HepG2 (cell line): ENCODE data around the gene PTBP2. TPM values are rescaled to one million over a fixed set of nuclear protein-coding genes. Genes with fewer than 3 reads are reported as not detected.

Source experiments
- ATAC-seq: fragments of 200-7000 bp; cut with Tn5 transposase; 3 replicates; pipeline ENCODE4 v1.9.1; 2020; ENCODE audit warnings: mild to moderate bottlenecking, moderate library complexity
- BruUV-seq: library from RNA; stranded (reverse); fragments of 400-500 nt; replicated peaks from 2 replicates; lab custom pipeline; 2021; lab: Mats Ljungman, UMichigan
- CTCF ChIA-PET: fragments of 300-600 bp; formaldehyde crosslinking; extraction: SDS; loops from one replicate; lab custom pipeline; 2021; ENCODE audit warnings: low total read pairs, inconsistent platforms, low intra/inter-chr PET ratio; lab: Yijun Ruan, JAX
- POLR2A ChIA-PET: fragments of 350-600 bp; sonication (Branson Sonifier 250); formaldehyde crosslinking; loops from one replicate; lab custom pipeline; 2020; ENCODE audit warnings: antibody characterized with exemption, inconsistent platforms; lab: Yijun Ruan, JAX
- DNase-seq: peaks from one replicate; pipeline ENCODE4 v3.0.0-alpha.2; 2015; ENCODE audit warnings: low spot score
- FAIRE-seq: peaks from 3 replicates; lab custom pipeline; 2011; peaks lifted over from hg19 to GRCh38; lab: Jason Lieb, UNC
- H2AFZ ChIP-seq: one replicate; pipeline ENCODE4 v1.6.1; 2011; ENCODE audit warnings: low read length, inconsistent platforms
- H3K27ac ChIP-seq: fragments of 300-600 bp; 3 replicates; pipeline ENCODE4 v1.8.0; 2011; ENCODE audit warnings: mixed run types, mild to moderate bottlenecking, mixed read lengths, low read length, inconsistent platforms; ENCODE audit not compliant: insufficient read depth; ENCODE audit errors: extremely low read length
- H3K27me3 ChIP-seq, 2 experiments: fragments of 200-600 bp in 1 of 2; 2 replicates in 1 of 2; 3 replicates in 1 of 2; pipeline versions ENCODE4 v1.6.0 to v1.8.0; 2011; ENCODE audit warnings: low read length in 2 of 2, mild to moderate bottlenecking in 2 of 2, moderate library complexity in 2 of 2, inconsistent platforms in 1 of 2; ENCODE audit not compliant: insufficient read depth in 2 of 2, control insufficient read depth in 1 of 2
- H3K36me3 ChIP-seq, 2 experiments: fragments of 200-600 bp in 1 of 2; replicated peaks in 1 of 2; 2 replicates in 1 of 2; 3 replicates in 1 of 2; pipeline versions ENCODE4 v1.5.1 to v1.8.0; 2011; ENCODE audit warnings: low read length in 2 of 2, inconsistent platforms in 1 of 2; ENCODE audit not compliant: insufficient read depth in 2 of 2, control insufficient read depth in 1 of 2
- H3K4me1 ChIP-seq: 2 replicates; pipeline ENCODE4 v1.5.1; 2012; ENCODE audit warnings: low read length, inconsistent platforms; ENCODE audit not compliant: insufficient read depth
- H3K4me2 ChIP-seq: 2 replicates; pipeline ENCODE4 v1.6.0; 2011; ENCODE audit warnings: low read depth, low read length, inconsistent platforms
- H3K4me3 ChIP-seq, 3 experiments: fragments of 200-600 bp in 1 of 3; sonication (generic), shearing (Covaris generic) in 1 of 3; replicated peaks in 1 of 3; 2 replicates each; pipeline ENCODE4 v1.5.1; 2011 to 2016; ENCODE audit warnings: low read length in 3 of 3, inconsistent platforms in 2 of 3, low read depth in 2 of 3, mild to moderate bottlenecking in 2 of 3, control low read depth in 1 of 3, mixed read lengths in 1 of 3; ENCODE audit not compliant: insufficient read depth in 1 of 3
- H3K79me2 ChIP-seq: one replicate; pipeline ENCODE4 v1.6.1; 2011; ENCODE audit warnings: low read length, inconsistent platforms; ENCODE audit not compliant: insufficient read depth
- H3K9ac ChIP-seq: 2 replicates; pipeline ENCODE4 v1.6.0; 2011; ENCODE audit warnings: mild to moderate bottlenecking, low read depth, low read length, inconsistent platforms; ENCODE audit not compliant: insufficient read depth
- H3K9me3 ChIP-seq: 2 replicates; pipeline ENCODE4 v1.5.1; 2012; ENCODE audit warnings: mild to moderate bottlenecking, low read length
- H4K20me1 ChIP-seq: 2 replicates; pipeline ENCODE4 v1.6.0; 2011; ENCODE audit warnings: inconsistent platforms, mild to moderate bottlenecking, low read length, moderate library complexity; ENCODE audit not compliant: insufficient read depth
- ARID4A ChIP-seq: sonication (generic); formaldehyde crosslinking; IDR thresholded peaks from 2 replicates; pipeline ENCODE4 v1.5.0; 2020; ENCODE audit warnings: mild to moderate bottlenecking, missing genetic modification reagents, borderline replicate concordance
- CENPBD1 ChIP-seq: sonication (generic); formaldehyde crosslinking; IDR thresholded peaks from 2 replicates; pipeline ENCODE4 v1.8.0; 2022; ENCODE audit warnings: missing genetic modification reagents, low read depth, mild to moderate bottlenecking, borderline replicate concordance
- MEIS1 ChIP-seq: sonication (generic); formaldehyde crosslinking; IDR thresholded peaks from 2 replicates; pipeline ENCODE4 v1.9.0; 2021; ENCODE audit warnings: mild to moderate bottlenecking, missing genetic modification reagents, moderate library complexity, borderline replicate concordance
- PATZ1 ChIP-seq: sonication (generic); formaldehyde crosslinking; IDR thresholded peaks from 2 replicates; pipeline ENCODE4 v1.4.0; 2020; ENCODE audit warnings: missing genetic modification reagents
- TFDP1 ChIP-seq: IDR thresholded peaks from 2 replicates; pipeline ENCODE4 v1.6.1; 2016; ENCODE audit warnings: missing compliant biosample characterization, missing genetic modification reagents, borderline replicate concordance
- XBP1 ChIP-seq: sonication (generic); formaldehyde crosslinking; IDR thresholded peaks from 2 replicates; pipeline ENCODE4 v1.5.0; 2020; ENCODE audit warnings: missing genetic modification reagents
- WGBS: methylation state at CpG from one replicate; pipeline ENCODE4 v1.1.6; 2017; ENCODE audit warnings: low lambda C conversion rate; 5-methylcytosine and 5-hydroxymethylcytosine counted together
- in situ Hi-C: cut with HindIII; loops from 2 replicates; pipeline ENCODE4 v1.10.0; 2017; ENCODE audit warnings: low pct_unique_long_range_greater_than_20kb; ENCODE audit not compliant: extremely low pct_ligation_motif_present
- intact Hi-C: fragments of 100-400 bp; cut with micrococcal nuclease; formaldehyde crosslinking; loops from one replicate; pipeline ENCODE4 v1.10.0; 2022; ENCODE audit not compliant: unreplicated experiment
- polyA plus RNA-seq, 8 experiments: library from polyadenylated mRNA; depleted of rRNA in 3 of 8; stranded (reverse) in 7 of 8; unstranded in 1 of 8; fragments of >200 nt; fragmentation: Illumina TruSeq in 4 of 8; extraction: Trizol in 4 of 8; gene quantifications; 2 replicates each; pipeline versions ENCODE4 v1.2.1 to v1.2.3, GENCODE V29; 2011 to 2016; ENCODE audit warnings: low read depth in 4 of 8, missing spikeins in 1 of 8, mixed read lengths in 1 of 8; ENCODE audit not compliant: insufficient read depth in 1 of 8
- total RNA-seq, 5 experiments: library from RNA; depleted of rRNA; stranded (reverse); fragments of >200 nt; fragmentation: Illumina TruSeq; extraction: Trizol; gene quantifications; 2 replicates each; pipeline ENCODE4 v1.2.3, GENCODE V29; 2016; ENCODE audit warnings: low read depth in 1 of 5

PTBP2 gene
- total and polyA plus RNA-seq, 2 of the 13 experiments (the other 11 are each of a cell fraction or from before 2014, with no cell fraction given), result 10.5 to 14.1 TPM

GRCh38 chr1:96790599-96790998, 69.0 kb downstream of the PTBP2 start:
- intact Hi-C loops (no loop called here), in situ Hi-C loops (no loop called here)
- ChIA-PET CTCF (no interaction called here), POLR2A (no interaction called here)
- FAIRE-seq (no peak), DNase-seq (no peak), ATAC-seq (no peak)
- Histone ChIP-seq H3K9ac (no peak overlapping the region), H2AFZ (no peak overlapping the region), H3K27ac (no peak overlapping the region), H3K4me1 (peaks cover 9% of the 10 kb centered on the region), H3K9me3 (no peaks in the 10 kb centered on the region), H3K4me2 (no peak overlapping the region), H3K79me2 (no peaks in the 10 kb centered on the region), H3K4me3 (no peak overlapping the region), H3K36me3 (peaks cover 0 to 24% of the 10 kb centered on the region in 2 experiments; a peak in 3 of 5 replicates), H3K27me3 (no peaks in the 10 kb centered on the region), H4K20me1 (no peaks in the 10 kb centered on the region)
- no peak for TF ChIP-seq TFDP1
- TF ChIP-seq XBP1 (CRISPR knock-in tag), result no peak
- TF ChIP-seq CENPBD1 (CRISPR knock-in tag), result no peak
- TF ChIP-seq ARID4A (CRISPR knock-in tag), result no peak
- TF ChIP-seq MEIS1, result no peak
- TF ChIP-seq PATZ1 (CRISPR knock-in tag), result no peak
- 99% methylated on average over 2 of the region's 2 CpGs for WGBS
- BruUV-seq, result no TSS peak
